ENCODE measurements around the gene ZFAND3.

DNA sequence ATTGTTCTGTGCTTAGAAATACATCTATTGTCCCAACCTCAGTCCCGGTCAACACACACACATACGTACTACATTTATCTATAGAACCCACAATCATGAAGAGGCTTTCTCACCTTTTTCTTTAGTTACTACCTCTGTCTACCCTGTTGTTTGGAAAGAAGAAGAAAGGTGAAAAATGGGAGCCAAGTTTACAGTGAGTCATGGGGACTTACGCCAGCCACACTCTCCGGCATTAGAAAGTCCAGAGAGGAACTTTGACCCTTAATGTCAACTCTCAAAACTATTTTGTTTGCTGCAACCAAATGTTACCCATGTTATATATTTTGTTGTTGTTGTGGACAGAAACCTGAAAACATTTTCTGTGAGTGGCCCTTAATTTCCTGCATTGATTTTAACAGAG, 259.1 kb downstream of the ZFAND3 start:
- TF ChIP-seq POLR2A (IDR thresholded peaks at IDR 0.05; ENCODE audit: low read length) = no peak
- TF ChIP-seq GATA1 (IDR thresholded peaks at IDR 0.05; ENCODE audit: low read depth, low read length) = no peak

Data from erythroblast (primary cell).